GM19463 (cell line): ENCODE results near the gene TEX11.
"Not testable (repeated sequence)": the region's sequence is repeated elsewhere in the genome, so short reads cannot be mapped to it uniquely, and the experiment has no call there.

Experiments
- ATAC-seq: cut with Tn5 transposase; IDR thresholded peaks from one replicate; pipeline ENCODE4 v1.9.1; 2021; ENCODE audit warnings: mild to moderate bottlenecking, moderate library complexity; ENCODE audit not compliant: unreplicated experiment

The TEX11 gene

GRCh38 chrX:70618467-70618866 is 290.0 kb downstream of the TEX11 start:
- no peak for ATAC-seq

DNA sequence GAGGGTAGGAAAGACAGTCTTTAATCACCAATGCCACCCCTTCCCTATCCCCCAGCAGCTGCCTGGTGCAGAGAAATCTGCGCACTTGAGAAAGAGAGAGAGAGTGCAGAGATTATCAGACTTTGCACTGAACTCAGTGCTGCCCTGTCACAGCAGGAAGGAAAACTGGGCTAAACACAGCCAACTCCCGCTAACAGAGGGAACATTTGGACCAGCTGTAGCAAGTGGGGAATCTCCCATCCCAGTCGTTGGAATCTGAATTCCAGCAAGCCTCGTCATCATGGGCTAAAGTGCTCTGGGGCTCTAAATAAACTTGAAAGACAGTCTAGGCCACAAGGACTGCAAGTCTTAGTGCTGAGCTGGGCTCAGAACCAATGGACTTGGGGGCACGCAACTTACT is 295.2 kb downstream of the TEX11 start:
- ATAC-seq, result no peak

DNA sequence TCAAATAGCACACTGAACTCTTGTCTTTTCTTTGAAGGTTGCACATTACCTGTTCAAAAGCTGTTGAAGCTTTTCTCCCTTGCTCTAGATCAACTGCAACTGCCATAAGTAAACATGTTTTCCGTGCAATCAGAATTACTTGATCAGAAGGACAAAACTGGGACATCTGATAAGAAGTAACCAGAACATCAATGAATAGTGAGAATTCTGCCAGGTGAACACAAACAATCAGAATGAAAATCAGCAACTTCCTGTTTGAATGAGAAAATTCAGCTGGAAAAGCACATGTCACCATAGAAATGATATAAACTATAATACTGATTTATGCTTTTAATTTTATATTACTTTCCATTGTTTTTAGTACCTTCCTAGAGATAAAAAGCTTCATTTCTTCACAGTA is 303.2 kb downstream of the TEX11 start:
- ATAC-seq, result no peak

GRCh38 chrX:70592091-70592490 is 316.4 kb downstream of the TEX11 start:
- no peak for ATAC-seq

- not testable (repeated sequence) for ATAC-seq
These were observed 321.4 kb downstream of the TEX11 start for GRCh38 chrX:70587158-70587557.

DNA sequence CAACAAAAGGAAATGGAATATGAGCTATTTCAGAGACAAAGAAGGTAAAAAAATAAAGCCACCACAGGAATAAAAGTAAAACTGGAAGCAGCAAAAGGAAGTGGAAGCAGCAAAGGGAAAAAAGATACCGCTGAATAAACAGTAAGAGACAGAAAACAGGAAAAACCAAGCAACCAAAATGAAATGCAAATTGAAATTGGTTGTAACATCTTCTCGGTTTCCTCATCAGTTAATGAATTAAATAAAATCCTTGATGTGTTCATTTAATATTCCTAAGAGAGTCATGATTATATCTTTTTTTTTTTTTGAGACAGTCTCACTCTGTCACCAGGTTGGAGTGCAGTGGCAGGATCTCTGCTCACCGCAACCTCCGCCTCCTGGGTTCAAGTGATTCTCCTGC is 331.1 kb downstream of the TEX11 start:
- no peak for ATAC-seq

DNA sequence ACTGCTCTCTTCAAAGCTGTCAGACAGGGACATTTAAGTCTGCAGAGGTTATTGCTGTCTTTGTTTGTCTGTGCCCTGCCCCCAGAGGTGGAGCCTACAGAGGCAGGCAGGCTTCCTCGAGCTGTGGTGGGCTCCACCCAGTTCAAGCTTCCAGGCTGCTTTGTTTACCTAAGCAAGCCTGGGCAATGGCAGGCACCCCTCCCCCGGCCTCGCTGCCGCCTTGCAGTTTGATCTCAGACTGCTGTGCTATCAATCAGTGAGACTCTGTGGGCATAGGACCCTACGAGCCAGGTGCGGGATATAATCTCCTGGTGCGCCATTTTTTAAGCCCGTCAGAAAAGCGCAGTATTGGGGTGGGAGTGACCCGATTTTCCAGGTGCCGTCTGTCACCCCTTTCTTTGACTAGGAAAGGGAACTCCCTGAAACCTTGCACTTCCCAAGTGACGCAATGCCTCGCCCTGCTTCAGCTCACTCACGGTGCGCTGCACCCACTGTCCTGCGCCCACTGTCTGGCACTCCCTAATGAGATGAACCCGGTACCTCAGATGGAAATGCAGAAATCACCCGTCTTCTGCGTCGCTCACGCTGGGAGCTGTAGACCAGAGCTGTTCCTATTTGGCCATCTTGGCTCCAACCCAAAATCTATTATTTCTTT is 338.5 kb downstream of the TEX11 start:
- not testable (repeated sequence) for ATAC-seq

GRCh38 chrX:70554948-70555347 is 353.6 kb downstream of the TEX11 start:
- no peak for ATAC-seq

- no peak for ATAC-seq
These were observed 354.0 kb downstream of the TEX11 start for GRCh38 chrX:70554523-70554922.

DNA sequence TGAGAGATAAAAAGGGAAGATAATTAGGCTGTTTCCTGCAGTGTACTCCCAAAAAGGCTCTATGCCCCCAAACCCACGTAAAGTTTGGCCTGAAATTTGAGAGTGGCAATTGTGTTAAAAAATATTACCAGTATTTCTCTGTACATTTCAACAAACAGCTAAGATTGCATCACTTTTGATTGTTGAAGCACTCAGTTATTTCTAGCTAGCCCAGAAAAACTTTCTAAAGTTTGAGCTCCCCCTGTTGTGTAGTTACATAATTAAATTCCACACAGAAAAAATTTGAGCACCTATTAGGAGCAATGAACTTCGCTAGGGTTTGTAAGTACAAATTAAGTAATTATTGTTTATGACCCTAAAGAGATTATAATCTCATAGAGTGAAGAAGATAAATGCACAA is 354.4 kb downstream of the TEX11 start:
- ATAC-seq, result peak; percentile 13

DNA sequence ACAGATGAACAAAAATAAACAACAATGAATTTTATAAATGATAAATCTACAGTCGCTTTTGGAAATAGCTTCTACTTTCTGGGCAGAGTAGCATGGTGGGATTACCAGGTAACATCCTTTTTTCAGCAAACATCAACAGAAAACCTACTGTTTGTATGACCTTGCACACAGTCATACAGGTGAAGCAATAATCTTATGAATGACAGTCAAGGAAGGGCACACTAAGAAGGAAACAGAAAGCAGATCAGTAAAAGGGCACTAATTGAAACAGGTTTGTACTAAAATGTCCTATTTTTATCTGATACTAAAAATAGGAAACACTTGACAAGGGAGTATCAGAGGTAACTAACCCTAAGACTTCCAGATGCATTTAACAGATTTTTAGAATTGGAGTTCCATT is 355.0 kb downstream of the TEX11 start:
- peak; percentile 90 for ATAC-seq

GRCh38 chrX:70552130-70552704 is 356.3 kb downstream of the TEX11 start:
- no peak for ATAC-seq

DNA sequence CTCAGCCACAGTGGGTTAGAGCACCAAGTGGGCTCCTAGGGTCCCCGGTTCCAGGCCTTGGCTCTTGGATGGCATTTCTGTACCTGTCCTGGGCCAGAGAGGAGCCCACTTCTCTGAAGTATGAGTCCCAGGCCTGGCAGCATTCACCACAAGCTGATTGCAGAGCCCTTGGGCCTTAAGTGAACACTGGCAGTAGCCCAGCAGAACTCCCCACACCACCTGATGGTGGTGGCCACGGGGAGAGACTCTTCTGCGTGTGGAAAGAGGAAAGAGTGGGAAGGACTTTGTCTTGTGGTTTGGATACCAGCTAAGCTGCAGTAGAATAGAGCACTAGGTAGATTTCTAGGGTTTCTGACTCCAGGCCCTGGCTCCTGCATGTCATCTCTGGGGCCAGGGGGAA is 359.1 kb downstream of the TEX11 start:
- no peak for ATAC-seq

- no peak for ATAC-seq
These were observed 373.3 kb downstream of the TEX11 start for GRCh38 chrX:70535198-70535597.

DNA sequence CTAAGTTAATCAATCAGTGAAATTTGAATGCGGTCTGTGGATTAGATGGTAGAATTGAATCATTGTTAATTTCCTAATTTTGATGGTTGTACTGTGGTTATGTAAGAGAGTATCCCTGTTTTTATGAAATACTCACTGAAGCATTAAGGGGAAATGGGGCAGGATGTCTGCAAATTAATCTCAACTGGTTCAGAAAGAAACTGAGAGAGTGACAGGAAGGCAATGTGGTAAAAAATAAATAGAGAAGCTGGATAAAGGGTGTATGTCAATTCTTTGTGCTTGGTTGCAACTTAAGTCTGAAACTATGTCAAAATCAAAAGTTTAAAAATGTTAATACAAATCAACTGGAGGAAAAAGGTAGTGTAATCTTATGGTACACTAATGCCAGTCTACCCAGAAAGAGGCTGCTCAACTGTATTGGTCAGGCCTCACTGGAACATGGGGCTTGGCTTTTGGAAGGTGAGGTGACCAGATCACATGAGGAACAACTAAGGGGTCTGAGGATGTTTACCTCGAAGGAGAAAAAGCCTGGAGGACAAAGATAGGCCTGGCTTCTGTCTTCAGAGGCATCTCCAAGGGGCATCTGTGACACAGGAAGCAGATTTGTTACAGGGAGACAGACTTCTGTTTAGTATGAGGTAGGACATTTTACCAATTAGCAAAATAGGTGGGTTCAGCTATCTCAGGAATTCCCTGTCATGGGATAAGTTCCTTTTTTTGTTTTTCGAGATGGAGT is 380.7 kb downstream of the TEX11 start:
- no peak for ATAC-seq

GRCh38 chrX:70527053-70527452 is 381.5 kb downstream of the TEX11 start:
- no peak for ATAC-seq

- no peak for ATAC-seq
These were observed 382.8 kb downstream of the TEX11 start for GRCh38 chrX:70525733-70526132.

DNA sequence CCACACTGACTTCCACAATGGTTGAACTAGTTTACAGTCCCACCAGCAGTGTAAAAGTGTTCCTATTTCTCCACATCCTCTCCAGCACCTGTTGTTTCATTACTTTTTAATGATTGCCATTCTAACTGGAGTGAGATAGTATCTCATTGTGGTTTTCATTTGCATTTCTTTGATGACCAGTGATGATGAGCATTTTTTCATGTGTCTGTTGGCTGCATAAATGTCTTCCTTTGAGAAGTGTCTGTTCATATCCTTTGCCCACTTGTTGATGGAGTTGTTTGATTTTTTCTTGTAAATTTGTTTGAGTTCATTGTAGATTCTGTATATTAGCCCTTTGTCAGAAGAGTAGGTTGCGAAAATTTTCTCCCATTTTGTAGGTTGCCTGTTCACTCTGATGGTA is 392.8 kb downstream of the TEX11 start:
- not testable (repeated sequence) for ATAC-seq

DNA sequence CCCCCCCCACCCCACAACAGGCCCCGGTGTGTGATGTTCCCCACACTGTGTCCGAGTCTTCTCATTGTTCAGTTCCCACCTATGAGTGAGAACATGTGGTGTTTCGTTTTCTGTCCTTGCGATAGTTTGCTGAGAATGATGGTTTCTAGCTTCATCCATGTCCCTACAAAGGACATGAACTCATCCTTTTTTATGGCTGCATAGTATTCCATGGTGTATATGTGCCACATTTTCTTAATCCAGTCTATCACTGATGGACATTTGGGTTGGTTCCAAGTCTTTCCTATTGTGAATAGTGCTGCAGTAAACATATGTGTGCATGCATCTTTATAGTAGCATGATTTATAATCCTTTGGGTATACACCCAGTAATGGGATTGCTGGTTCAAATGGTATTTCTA is 393.2 kb downstream of the TEX11 start:
- ATAC-seq, result not testable (repeated sequence)

GRCh38 chrX:70509078-70509477 is 399.4 kb downstream of the TEX11 start:
- peak; percentile 5 for ATAC-seq

- ATAC-seq, result peak; percentile 61
These were observed 400.1 kb downstream of the TEX11 start for GRCh38 chrX:70508296-70508911.

- no peak for ATAC-seq
These were observed 403.1 kb downstream of the TEX11 start for GRCh38 chrX:70505451-70505841.
